NCI-H2081 treated with DMSO at 0.1 percent for 48 hours (cell line): Measurements from ENCODE around the gene MAF.

ENCODE experiments used
- DNase-seq: peaks from one replicate; lab custom pipeline; 2025; lab: John Stamatoyannopoulos, UW

MAF gene

GRCh38 chr16:79612207-79612606 is 11.7 kb upstream of the MAF start:
- no peak for DNase-seq

- DNase-seq: no peak
Measured at GRCh38 chr16:79610771-79611170, 10.2 kb upstream of the MAF start.

- DNase-seq: no peak
Measured at GRCh38 chr16:79609861-79610260, 9.3 kb upstream of the MAF start.

GRCh38 chr16:79608976-79609375 is 8.4 kb upstream of the MAF start:
- no peak for DNase-seq

- DNase-seq: no peak
Measured at GRCh38 chr16:79607587-79607986, 7.0 kb upstream of the MAF start.

GRCh38 chr16:79605999-79606398 is 5.5 kb upstream of the MAF start:
- DNase-seq: no peak

- DNase-seq: no peak
Measured at GRCh38 chr16:79603055-79603454, 2.5 kb upstream of the MAF start.

GRCh38 chr16:79602628-79603014 is 2.1 kb upstream of the MAF start:
- no peak for DNase-seq

GRCh38 chr16:79601931-79602627 is 1.5 kb upstream of the MAF start:
- DNase-seq: peak; percentile 30

- no peak for DNase-seq
Measured at GRCh38 chr16:79601092-79601930, 774 bp upstream of the MAF start.

- DNase-seq: no peak
Measured at GRCh38 chr16:79599837-79600637, 500 bp downstream of the MAF start.

- no peak for DNase-seq
Measured at GRCh38 chr16:79599256-79599836, 1.2 kb downstream of the MAF start.

GRCh38 chr16:79598348-79599181 is 2.0 kb downstream of the MAF start:
- DNase-seq: no peak

- DNase-seq: no peak
Measured at GRCh38 chr16:79598063-79598347, 2.5 kb downstream of the MAF start.

GRCh38 chr16:79597277-79598062 is 3.1 kb downstream of the MAF start:
- no peak for DNase-seq

GRCh38 chr16:79595931-79596450 is 4.5 kb downstream of the MAF start:
- DNase-seq: no peak

GRCh38 chr16:79595231-79595641 is 5.3 kb downstream of the MAF start:
- DNase-seq: no peak

GRCh38 chr16:79593754-79594153 is 6.8 kb downstream of the MAF start:
- no peak for DNase-seq

- DNase-seq: no peak
Measured at GRCh38 chr16:79593074-79593531, 7.4 kb downstream of the MAF start.

GRCh38 chr16:79592186-79592585 is 8.4 kb downstream of the MAF start:
- DNase-seq: no peak
